K562 (cell line): ENCODE results near the gene VSTM2B. TPM values are rescaled to one million over a fixed set of nuclear protein-coding genes. Genes with fewer than 3 reads are reported as not detected.

Experiments
- ATAC-seq: fragments of 200-7000 bp; cut with Tn5 transposase; 3 replicates; pipeline ENCODE4 v1.9.1; 2020; ENCODE audit warnings: moderate library complexity
- BruUV-seq: library from RNA; stranded (reverse); fragments of 400-500 nt; replicated peaks from 2 replicates; lab custom pipeline; 2021; lab: Mats Ljungman, UMichigan
- CTCF ChIA-PET: fragments of 300-600 bp; formaldehyde crosslinking; extraction: SDS; loops from one replicate; lab custom pipeline; 2021; ENCODE audit warnings: low intra/inter-chr PET ratio; lab: Yijun Ruan, JAX
- POLR2A ChIA-PET: fragments of 300-600, 350-650 bp; sonication (Branson Sonifier 250); formaldehyde crosslinking; extraction: SDS; loops from one replicate; lab custom pipeline; 2021; ENCODE audit warnings: antibody characterized with exemption, inconsistent platforms; lab: Yijun Ruan, JAX
- DNase-seq, 4 experiments: peaks; one replicate each; pipeline versions ENCODE4 v3.0.0 to v3.0.0-alpha.2; 2011 to 2018; ENCODE audit warnings: low spot score in 3 of 4, mixed read lengths in 3 of 4; ENCODE audit errors: extremely low read depth in 1 of 4
- FAIRE-seq: peaks from 2 replicates; lab custom pipeline; 2011; peaks lifted over from hg19 to GRCh38; lab: Jason Lieb, UNC
- H2AFZ ChIP-seq: 2 replicates; pipeline ENCODE4 v1.6.0; 2011; ENCODE audit warnings: low read depth, low read length, control low read depth, inconsistent platforms
- H3K27ac ChIP-seq: fragments of 200-600 bp; 3 replicates; pipeline ENCODE4 v1.8.0; 2011; ENCODE audit warnings: low read depth, mild to moderate bottlenecking, control low read depth, inconsistent platforms, low read length, moderate library complexity, mixed read lengths; ENCODE audit errors: extremely low read depth
- H3K27me3 ChIP-seq, 2 experiments: fragments of 300-600 bp in 1 of 2; 2 replicates in 1 of 2; 3 replicates in 1 of 2; pipeline versions ENCODE4 v1.6.0 to v1.8.0; 2011; ENCODE audit warnings: inconsistent platforms in 2 of 2, low read length in 2 of 2, mild to moderate bottlenecking in 1 of 2, mixed read lengths in 1 of 2, moderate library complexity in 1 of 2; ENCODE audit not compliant: control insufficient read depth in 2 of 2, insufficient read depth in 2 of 2
- H3K36me3 ChIP-seq: fragments of 300-600 bp; 3 replicates; pipeline ENCODE4 v1.8.0; 2011; ENCODE audit warnings: mild to moderate bottlenecking, low read length, inconsistent platforms; ENCODE audit not compliant: control insufficient read depth, insufficient read depth
- H3K4me1 ChIP-seq, 2 experiments: fragments of 200-600 bp in 1 of 2; replicated peaks in 1 of 2; 2 replicates in 1 of 2; 3 replicates in 1 of 2; pipeline versions ENCODE4 v1.5.1 to v1.8.0; 2011; ENCODE audit warnings: inconsistent platforms in 2 of 2, low read length in 2 of 2, mild to moderate bottlenecking in 1 of 2, mixed read lengths in 1 of 2, moderate library complexity in 1 of 2; ENCODE audit not compliant: control insufficient read depth in 2 of 2, insufficient read depth in 2 of 2
- H3K4me2 ChIP-seq: 2 replicates; pipeline ENCODE4 v1.6.1; 2011; ENCODE audit warnings: low read length, control low read depth, inconsistent platforms, mixed read lengths; ENCODE audit not compliant: insufficient read depth
- H3K4me3 ChIP-seq: fragments of 200-600 bp; sonication (generic), shearing (Covaris generic); 2 replicates; pipeline ENCODE4 v1.5.1; 2016; ENCODE audit warnings: control low read depth, inconsistent platforms
- H3K79me2 ChIP-seq: fragments of 200-600 bp; 3 replicates; pipeline ENCODE4 v1.8.0; 2011; ENCODE audit warnings: low read length, inconsistent platforms; ENCODE audit not compliant: control insufficient read depth, insufficient read depth
- H3K9ac ChIP-seq, 2 experiments: 2 replicates each; pipeline versions ENCODE4 v1.6.0 to v1.6.1; 2011; ENCODE audit warnings: low read depth in 2 of 2, low read length in 2 of 2, control low read depth in 1 of 2, inconsistent platforms in 1 of 2, mild to moderate bottlenecking in 1 of 2, mixed read lengths in 1 of 2; ENCODE audit not compliant: insufficient read depth in 1 of 2
- H3K9me1 ChIP-seq: one replicate; pipeline ENCODE4 v1.6.0; 2011; ENCODE audit warnings: inconsistent platforms, mild to moderate bottlenecking, low read length, moderate library complexity; ENCODE audit not compliant: control insufficient read depth, insufficient read depth
- H3K9me3 ChIP-seq: replicated peaks from 2 replicates; pipeline ENCODE4 v1.5.1; 2011; ENCODE audit warnings: low read depth, low read length, inconsistent platforms; ENCODE audit not compliant: control insufficient read depth, insufficient read depth
- H4K20me1 ChIP-seq: replicated peaks from 2 replicates; pipeline ENCODE4 v1.6.1; 2011; ENCODE audit warnings: low read length, inconsistent platforms, mixed read lengths; ENCODE audit not compliant: control insufficient read depth, insufficient read depth
- GTF2A2 ChIP-seq: IDR thresholded peaks from 2 replicates; pipeline ENCODE4 v1.6.1; 2016; ENCODE audit warnings: mild to moderate bottlenecking, missing genetic modification characterization, missing compliant biosample characterization
- KHSRP ChIP-seq: fragments of 450-650 bp; IDR thresholded peaks from 2 replicates; pipeline ENCODE4 v1.6.1; 2017
- ZKSCAN1 ChIP-seq: fragments of 150-350 bp; IDR thresholded peaks from 2 replicates; pipeline ENCODE4 v1.6.1; 2016; ENCODE audit warnings: low read depth, low read length
- ZNF41 ChIP-seq: fragments of 250-450 bp; sonication (Bioruptor Pico); conservative IDR thresholded peaks from 2 replicates; pipeline ENCODE4 v1.4.0; 2020; ENCODE audit warnings: mild to moderate bottlenecking
- WGBS: fragments of 100-300 bp; shearing (Covaris generic); methylation state at CpG from one replicate; pipeline ENCODE4 v1.1.6; 2016; ENCODE audit warnings: low coverage, mixed read lengths; ENCODE audit not compliant: insufficient coverage; ENCODE audit errors: missing lambda C conversion rate; 5-methylcytosine and 5-hydroxymethylcytosine counted together
- in situ Hi-C: fragments of 300-500 bp; cut with MboI; formaldehyde crosslinking; loops from 4 replicates; pipeline ENCODE4 v1.15.0; 2018; ENCODE audit warnings: inconsistent platforms, mixed read lengths
- intact Hi-C: fragments of 100-400 bp; cut with micrococcal nuclease; formaldehyde crosslinking; loops from 2 replicates; pipeline ENCODE4 v1.14.2; 2022
- polyA plus RNA-seq, 8 experiments: library from polyadenylated mRNA; depleted of rRNA in 4 of 8; stranded (reverse) in 5 of 8; unstranded in 3 of 8; fragments of >200 nt; fragmentation: Nextera tagmentation in 2 of 8; fragmentation: Illumina TruSeq in 1 of 8; extraction: Ambion mirVana in 2 of 8; extraction: Trizol in 1 of 8; gene quantifications; 2 replicates each; pipeline versions ENCODE4 v1.2.1 to v1.2.3, GENCODE V29; 2011 to 2014; ENCODE audit warnings: inconsistent platforms in 1 of 8, missing spikeins in 1 of 8
- total RNA-seq, 7 experiments: library from RNA; depleted of rRNA in 6 of 7; stranded (reverse); fragments of >200 nt in 6 of 7; fragmentation: Illumina TruSeq in 2 of 7; extraction: Trizol in 2 of 7; gene quantifications; 2 replicates each; pipeline versions ENCODE4 v1.2.1 to v1.2.3, GENCODE V29; 2011 to 2021; ENCODE audit warnings: low replicate concordance in 1 of 7
- TF ChIP-seq, protein P1 (sequence below), 2 experiments: fragments of 450-650 bp in 1 of 2; sonication (generic) in 1 of 2; formaldehyde crosslinking in 1 of 2; IDR thresholded peaks; 2 replicates each; pipeline versions ENCODE4 v1.7.1 to v1.9.0; 2016 to 2022; ENCODE audit warnings: inconsistent platforms in 1 of 2, mild to moderate bottlenecking in 1 of 2, missing genetic modification reagents in 1 of 2
- TF ChIP-seq, protein P2 (sequence below): fragments of 250-450 bp; sonication (Bioruptor Pico); IDR thresholded peaks from 2 replicates; pipeline ENCODE4 v1.9.0; 2021; ENCODE audit warnings: mild to moderate bottlenecking, inconsistent platforms
- TF ChIP-seq, protein P3 (sequence below): fragments of 450-650 bp; IDR thresholded peaks from 2 replicates; pipeline ENCODE4 v1.7.0; 2016; ENCODE audit warnings: borderline replicate concordance

The VSTM2B gene
- total and polyA plus RNA-seq, 9 of the 15 experiments (the other 6 are each of a cell fraction or from before 2014, with no cell fraction given), result not detected

DNA sequence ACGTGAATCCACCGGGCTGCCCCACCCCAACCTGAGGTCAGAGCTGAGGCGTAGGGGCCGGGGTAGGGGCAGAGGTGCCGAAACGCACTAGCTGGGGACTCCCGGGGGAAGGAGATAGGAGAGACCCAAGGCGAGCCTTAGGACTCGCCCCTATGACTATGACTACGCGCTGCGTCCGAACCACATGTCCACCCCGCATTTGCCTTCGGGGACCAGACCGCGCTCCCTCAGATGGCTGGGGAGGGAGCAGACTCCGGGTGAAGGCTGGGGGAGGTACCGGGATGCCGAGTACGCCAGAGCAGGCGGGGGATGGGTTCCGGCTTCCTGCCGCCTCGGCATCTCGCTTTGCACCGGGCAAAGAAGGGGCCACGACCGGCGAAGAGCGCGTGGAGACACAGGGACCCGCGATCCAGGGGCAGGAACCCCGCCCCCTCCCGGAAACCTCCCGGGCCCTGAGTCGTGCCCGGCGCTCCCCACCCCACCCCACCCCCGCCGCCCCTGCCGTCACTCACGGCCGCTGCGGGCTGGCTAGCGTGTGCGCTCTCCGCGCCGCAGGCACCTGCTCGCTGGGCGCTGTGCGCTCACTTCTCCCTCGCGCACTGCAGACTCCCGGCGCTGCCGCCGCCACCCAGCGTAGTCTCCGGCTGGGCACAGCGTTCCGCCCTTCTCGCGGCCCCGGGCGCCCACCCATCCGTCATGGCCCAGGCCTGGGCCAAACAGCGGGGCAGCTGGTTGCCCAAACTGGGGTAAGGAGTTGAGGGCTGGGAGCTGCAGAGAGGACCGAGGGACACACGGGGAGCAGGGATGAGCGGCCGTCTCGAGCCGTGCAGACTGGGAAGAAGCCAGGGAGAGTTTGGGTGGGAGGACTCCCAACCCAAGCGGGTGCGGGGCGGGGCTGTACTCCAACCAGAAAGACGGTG lies 622 bp upstream of the VSTM2B start:
- H3K9me3 ChIP-seq, result no peaks in the 10 kb centered on the region
- no peaks in the 10 kb centered on the region for H3K79me2 ChIP-seq
- no peaks in the 10 kb centered on the region for H3K36me3 ChIP-seq
- no peak overlapping the region for H2AFZ ChIP-seq
- no peak overlapping the region for H3K4me2 ChIP-seq
- no peaks in the 10 kb centered on the region for H3K9me1 ChIP-seq
- H3K27ac ChIP-seq, result no peak overlapping the region
- H3K4me1 ChIP-seq, result peaks cover 0 to 43% of the 10 kb centered on the region in 2 experiments; a peak in 2 of 5 replicates
- ChIA-PET CTCF (no interaction called here), POLR2A (no interaction called here)
- ATAC-seq (no peak), DNase-seq (no peak), FAIRE-seq (no peak)
- in situ Hi-C loops (no loop called here), intact Hi-C loops (loop anchor here (5.0 to 10.0 kb wide), 4 partner anchors 58 to 580 kb away; partner anchors contain the start of gene C19orf12)
- WGBS, result 13% methylated on average over 42 of the region's 80 CpGs
- peaks cover 0 to 35% of the 10 kb centered on the region in 2 experiments; a peak in 2 of 5 replicates for H3K27me3 ChIP-seq
- BruUV-seq, result no TSS peak
- no peak overlapping the region for H3K9ac ChIP-seq
- no peaks in the 10 kb centered on the region for H4K20me1 ChIP-seq
- H3K4me3 ChIP-seq, result no peak overlapping the region
- TF ChIP-seq, protein P1, sequence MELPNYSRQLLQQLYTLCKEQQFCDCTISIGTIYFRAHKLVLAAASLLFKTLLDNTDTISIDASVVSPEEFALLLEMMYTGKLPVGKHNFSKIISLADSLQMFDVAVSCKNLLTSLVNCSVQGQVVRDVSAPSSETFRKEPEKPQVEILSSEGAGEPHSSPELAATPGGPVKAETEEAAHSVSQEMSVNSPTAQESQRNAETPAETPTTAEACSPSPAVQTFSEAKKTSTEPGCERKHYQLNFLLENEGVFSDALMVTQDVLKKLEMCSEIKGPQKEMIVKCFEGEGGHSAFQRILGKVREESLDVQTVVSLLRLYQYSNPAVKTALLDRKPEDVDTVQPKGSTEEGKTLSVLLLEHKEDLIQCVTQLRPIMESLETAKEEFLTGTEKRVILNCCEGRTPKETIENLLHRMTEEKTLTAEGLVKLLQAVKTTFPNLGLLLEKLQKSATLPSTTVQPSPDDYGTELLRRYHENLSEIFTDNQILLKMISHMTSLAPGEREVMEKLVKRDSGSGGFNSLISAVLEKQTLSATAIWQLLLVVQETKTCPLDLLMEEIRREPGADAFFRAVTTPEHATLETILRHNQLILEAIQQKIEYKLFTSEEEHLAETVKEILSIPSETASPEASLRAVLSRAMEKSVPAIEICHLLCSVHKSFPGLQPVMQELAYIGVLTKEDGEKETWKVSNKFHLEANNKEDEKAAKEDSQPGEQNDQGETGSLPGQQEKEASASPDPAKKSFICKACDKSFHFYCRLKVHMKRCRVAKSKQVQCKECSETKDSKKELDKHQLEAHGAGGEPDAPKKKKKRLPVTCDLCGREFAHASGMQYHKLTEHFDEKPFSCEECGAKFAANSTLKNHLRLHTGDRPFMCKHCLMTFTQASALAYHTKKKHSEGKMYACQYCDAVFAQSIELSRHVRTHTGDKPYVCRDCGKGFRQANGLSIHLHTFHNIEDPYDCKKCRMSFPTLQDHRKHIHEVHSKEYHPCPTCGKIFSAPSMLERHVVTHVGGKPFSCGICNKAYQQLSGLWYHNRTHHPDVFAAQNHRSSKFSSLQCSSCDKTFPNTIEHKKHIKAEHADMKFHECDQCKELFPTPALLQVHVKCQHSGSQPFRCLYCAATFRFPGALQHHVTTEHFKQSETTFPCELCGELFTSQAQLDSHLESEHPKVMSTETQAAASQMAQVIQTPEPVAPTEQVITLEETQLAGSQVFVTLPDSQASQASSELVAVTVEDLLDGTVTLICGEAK (IDR thresholded peaks at IDR 0.05), result no peak
- TF ChIP-seq, protein P1 (CRISPR knock-in tag; IDR thresholded peaks at IDR 0.05), result no peak
- TF ChIP-seq ZNF41 (CRISPR knock-in tag) (no peak), KHSRP (no peak), GTF2A2 (tag) (no peak), ZKSCAN1 (no peak)
- TF ChIP-seq, protein P2, sequence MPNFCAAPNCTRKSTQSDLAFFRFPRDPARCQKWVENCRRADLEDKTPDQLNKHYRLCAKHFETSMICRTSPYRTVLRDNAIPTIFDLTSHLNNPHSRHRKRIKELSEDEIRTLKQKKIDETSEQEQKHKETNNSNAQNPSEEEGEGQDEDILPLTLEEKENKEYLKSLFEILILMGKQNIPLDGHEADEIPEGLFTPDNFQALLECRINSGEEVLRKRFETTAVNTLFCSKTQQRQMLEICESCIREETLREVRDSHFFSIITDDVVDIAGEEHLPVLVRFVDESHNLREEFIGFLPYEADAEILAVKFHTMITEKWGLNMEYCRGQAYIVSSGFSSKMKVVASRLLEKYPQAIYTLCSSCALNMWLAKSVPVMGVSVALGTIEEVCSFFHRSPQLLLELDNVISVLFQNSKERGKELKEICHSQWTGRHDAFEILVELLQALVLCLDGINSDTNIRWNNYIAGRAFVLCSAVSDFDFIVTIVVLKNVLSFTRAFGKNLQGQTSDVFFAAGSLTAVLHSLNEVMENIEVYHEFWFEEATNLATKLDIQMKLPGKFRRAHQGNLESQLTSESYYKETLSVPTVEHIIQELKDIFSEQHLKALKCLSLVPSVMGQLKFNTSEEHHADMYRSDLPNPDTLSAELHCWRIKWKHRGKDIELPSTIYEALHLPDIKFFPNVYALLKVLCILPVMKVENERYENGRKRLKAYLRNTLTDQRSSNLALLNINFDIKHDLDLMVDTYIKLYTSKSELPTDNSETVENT, result no peak
- TF ChIP-seq, protein P3, sequence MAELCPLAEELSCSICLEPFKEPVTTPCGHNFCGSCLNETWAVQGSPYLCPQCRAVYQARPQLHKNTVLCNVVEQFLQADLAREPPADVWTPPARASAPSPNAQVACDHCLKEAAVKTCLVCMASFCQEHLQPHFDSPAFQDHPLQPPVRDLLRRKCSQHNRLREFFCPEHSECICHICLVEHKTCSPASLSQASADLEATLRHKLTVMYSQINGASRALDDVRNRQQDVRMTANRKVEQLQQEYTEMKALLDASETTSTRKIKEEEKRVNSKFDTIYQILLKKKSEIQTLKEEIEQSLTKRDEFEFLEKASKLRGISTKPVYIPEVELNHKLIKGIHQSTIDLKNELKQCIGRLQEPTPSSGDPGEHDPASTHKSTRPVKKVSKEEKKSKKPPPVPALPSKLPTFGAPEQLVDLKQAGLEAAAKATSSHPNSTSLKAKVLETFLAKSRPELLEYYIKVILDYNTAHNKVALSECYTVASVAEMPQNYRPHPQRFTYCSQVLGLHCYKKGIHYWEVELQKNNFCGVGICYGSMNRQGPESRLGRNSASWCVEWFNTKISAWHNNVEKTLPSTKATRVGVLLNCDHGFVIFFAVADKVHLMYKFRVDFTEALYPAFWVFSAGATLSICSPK, result no peak
